ENCODE results near the gene GFOD1.

The GFOD1 gene

DNA sequence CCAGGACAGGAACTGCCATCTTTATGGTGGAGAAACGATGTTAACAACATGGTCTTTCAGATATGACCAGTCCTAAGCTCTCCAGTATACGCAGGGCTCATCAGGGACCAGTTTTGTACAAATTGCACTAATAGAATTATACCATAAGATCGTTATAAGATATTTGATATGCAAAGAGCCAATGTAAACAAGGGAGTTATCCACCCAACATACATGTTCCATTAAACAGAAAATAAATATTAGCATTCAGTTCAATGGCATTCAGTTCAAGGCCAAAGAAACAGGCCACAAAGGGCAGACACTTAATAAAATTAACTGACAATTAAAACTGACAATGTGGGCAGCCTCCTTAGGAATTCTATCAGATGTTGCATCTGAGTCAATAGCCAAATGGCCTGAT lies 2.6 kb downstream of the GFOD1 start:
- no peak for DNase-seq

DNA sequence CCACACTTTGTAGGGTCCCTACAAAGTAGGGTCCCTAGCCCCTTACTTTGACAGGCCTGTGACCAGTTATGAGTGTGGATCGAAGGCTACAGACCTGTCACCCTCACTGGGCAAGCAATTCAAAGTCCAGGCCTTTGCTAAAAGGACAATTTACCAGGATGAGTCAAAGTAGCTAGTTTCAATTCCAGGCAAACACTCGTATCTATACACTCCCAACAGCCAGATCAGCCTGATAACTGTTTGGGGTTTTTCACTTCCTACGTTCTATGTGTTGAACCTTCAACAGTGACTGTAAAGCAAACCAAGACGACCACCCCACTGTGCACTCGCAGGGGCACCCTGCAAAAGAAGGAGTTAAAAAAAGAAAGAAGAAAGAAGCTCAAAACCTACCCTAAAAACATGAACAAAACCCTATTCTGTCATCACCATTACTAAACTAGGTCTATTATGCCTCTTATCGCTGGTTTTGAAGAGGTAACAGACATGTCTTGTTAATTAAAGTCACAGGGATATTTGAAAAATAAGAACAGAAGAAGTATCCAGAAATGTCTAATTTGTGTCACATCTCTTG lies 3.2 kb downstream of the GFOD1 start:
- no peak for DNase-seq

DNA sequence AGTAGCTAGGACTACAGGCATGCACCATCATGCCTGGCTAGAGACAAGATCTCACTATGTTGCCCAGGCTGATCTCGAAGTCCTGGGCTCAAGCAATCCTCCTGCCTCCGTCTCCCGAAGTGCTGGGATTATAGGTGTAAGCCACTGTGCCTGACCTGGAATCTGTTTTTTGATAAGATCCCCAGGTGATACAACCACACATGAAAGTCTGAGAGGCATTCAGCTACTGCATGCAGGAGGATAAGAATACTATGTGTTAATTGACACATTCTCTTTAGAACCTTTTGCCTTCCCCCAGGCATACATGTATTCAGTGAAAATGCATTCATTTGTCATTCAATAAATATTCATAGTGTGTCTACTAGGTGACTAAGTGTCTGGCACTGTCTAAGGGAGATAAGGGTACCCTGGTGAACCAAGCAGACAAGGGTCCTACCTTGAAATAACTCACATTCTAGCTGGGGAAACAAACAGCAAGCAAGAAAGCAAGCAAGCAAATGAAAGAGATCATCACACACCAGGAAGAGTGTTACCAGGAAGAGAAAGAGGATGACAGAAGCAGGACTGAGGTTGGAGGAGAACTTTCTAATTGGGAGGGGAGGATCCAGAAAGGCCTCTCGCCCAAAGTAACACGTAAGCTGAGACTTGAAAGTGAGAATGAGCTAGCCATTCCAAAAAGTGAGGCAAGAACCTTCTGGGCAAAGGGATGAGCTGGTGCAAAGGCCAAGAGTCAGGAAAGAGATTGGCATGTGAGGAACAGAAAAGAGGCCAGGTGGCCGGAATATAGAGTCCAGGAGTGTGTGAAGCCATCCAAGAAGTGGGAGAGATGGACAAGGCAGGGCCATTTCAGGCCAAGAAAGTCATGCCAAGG lies 6.5 kb downstream of the GFOD1 start:
- no peak for DNase-seq

DNA sequence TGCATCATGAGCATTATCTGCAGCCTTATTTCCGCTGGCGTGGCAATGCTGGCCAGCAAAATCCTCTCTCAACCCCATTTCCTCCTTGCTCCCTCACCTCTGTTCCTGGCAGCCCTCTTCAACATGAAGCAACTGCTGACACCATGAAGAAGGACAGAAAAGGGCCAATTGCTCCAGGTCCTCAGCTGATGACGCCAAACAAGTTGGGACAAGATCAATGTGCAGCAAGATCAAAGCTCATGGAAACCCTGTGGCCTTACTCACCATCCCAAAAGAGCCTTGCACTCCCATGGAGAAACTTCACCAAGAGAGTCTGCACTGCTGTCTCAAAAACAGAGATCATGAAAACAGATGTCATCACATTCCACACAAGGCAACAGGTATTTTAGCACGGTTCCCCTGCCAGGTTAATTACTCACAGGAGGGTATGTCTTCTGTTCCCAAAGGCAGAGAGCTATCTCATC lies 7.4 kb downstream of the GFOD1 start:
- no peak for DNase-seq

DNA sequence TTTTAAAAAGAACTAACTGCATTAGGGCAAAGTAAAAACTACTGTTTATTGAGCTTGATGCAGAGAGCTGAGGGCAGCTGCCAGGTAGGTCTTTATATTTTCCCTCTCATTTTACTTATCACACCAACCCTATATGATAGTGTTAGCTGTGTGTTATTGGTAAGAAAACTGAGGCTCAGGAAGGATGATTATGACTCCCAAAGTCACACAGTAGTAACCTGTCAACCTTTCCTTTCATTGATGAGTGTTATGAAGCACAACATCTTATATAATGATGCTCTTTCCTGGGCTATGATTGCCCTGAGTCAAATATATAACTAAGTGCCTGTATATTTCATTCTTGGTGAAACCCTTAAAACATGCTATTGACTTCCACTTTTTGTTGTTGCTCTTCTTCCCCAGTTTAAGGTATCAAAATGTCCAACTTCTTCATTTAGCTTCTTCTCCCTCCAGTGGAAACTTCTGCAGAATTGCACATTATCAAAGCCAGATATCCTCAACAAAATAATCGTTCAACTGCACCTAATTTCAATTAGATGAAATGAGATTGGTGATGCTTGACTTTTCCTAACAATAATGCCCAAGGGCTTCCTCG lies 8.1 kb downstream of the GFOD1 start:
- no peak for DNase-seq

DNA sequence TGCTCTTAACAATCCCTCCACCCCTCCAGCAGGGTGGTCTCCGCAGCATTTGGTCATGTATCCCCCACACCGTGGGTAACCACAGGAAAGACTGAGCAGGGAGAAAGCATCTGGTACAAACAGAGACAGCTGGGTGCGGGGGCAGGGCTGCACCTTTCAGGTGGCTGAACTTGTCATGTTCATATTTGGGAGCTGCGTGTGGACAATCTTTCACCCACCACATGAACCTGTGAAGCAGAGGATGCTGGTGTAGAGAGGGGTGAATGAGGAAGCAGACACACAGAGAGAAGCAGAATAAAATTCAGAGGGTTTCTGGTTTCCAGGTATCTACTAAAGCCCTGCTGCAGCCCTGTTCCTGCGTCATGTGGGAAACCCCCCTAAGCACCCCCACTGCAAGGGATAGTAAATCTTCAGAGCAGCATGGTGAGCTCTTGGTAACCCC lies 8.9 kb downstream of the GFOD1 start:
- no peak for DNase-seq

DNA sequence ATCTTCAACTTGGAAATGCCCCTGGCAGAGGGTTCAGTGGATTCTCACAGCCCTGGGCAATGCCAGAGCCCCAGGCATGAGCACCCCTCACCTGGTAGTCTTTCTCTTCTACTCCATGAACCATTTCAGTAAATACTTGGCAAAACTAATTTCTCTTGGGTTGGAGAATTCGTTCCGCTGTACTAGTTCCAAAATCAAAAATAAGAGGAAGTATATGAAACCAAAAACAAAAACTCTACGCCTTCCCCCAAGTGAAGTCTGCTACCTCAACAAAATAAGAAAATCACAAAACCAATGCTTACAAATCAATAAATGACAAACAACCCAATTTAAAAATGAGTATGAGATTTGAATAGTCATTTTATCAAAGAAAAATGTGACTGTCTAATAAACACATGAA lies 12.6 kb downstream of the GFOD1 start:
- no peak for DNase-seq

DNA sequence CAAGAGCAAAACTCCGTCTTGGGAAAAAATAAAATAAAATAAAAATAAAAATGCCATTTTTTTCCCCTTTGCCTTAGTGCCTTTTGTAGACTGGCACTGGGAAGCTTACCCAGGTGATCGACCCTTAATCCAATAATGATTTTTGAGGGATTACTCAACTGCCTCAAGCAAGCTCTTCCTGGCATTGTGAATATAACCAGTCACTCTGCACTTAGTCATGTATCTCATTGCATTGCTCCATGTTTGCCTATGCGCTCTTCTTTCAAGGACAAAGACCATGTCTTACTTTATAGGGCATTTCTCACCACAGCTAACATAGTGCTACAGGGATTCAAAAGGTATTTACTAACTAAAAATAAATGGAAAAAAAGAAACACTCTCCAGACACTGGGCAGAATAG lies 13.0 kb downstream of the GFOD1 start:
- no peak for DNase-seq

DNA sequence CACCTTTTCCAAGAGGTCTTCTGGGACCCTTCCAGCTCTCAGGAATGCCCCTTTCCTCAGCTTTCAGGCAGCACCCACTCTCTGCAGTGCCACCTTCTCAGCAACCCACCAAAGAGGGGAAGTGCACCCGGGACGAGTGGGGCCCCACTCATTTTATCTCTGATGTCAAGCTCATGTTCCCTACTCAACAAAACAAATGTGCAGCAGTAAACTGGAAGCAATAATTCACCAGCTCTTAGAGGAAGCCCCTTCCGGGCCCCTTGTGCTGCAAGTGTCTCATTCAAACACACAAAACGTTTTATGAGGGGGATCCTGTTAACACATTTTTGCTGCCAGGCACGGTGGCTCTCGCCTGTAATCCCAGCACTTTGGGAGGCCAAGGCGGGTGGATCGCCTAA lies 13.6 kb downstream of the GFOD1 start:
- DNase-seq, result no peak

DNA sequence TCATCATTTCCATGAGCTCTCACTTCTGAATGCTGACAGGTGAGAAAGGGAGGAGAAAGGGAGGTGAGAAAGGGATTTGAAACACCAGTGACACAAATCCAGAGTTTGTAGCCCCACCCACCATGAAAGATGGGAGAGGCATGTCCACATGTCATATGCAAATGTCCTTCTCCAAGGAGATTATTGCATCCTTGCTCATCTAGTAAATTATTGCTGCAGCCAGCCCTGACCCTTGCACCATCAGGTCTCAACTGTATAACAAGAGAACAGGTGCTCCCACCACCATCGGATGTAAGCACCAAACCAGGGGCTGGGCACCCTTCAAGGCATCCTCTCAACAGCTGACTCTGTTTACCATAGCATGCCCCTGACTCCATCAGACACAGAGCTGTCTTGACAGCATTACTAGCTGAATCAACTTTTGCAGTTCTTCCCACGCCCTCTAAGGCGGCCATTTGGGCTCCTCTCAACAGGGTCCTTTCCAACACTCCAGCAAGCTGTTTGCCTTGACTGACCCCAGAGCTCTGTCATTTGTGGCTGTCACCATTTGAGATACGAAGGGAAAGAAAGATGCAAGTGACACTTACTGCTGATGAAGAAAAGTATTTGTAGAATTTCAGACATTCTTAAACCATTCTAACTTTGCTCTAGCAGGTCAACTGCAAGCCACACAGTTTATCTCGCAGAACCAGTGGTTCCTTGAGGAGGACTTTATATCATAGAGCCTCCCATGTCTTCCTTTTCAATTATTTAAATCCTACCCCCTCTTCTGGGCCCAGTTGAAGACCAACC lies 14.2 kb downstream of the GFOD1 start:
- DNase-seq, result no peak

DNA sequence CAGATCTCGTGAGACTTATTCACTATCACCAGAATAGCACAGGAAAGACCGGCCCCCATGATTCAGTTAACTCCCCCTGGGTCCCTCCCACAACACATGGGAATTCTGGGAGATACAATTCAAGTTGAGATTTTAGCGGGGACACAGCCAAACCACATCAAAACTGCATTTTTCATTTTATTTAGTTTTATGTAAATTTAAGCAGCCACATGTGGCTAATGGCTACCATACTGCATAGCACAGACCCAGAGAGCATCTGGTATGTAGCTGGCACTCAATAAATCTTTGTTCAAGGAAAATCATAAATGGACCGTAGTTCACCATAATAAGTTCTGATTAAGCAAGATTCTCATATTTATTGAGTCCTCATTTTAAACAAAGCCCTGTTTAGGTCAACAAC lies 15.3 kb downstream of the GFOD1 start:
- no peak for DNase-seq

DNA sequence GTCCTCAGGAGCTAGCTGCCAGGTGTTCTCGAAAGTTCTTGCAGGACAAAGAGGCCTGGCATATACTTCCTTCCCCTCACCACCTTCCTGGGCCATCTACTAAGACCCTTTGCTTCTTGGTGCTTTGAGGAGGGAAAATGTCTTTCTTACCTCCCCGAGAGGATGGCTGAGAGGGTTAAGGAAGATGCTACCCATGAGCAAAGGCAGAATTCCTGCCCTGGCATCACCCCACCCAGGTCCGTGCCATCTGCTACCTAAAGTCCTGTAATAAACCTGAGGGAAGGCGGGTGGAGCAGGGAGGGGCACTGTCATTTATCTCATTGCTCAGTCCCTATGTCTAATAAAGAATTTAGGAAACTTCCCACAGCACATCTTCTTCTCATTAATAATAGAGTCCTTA lies 16.2 kb downstream of the GFOD1 start:
- DNase-seq, result no peak

DNA sequence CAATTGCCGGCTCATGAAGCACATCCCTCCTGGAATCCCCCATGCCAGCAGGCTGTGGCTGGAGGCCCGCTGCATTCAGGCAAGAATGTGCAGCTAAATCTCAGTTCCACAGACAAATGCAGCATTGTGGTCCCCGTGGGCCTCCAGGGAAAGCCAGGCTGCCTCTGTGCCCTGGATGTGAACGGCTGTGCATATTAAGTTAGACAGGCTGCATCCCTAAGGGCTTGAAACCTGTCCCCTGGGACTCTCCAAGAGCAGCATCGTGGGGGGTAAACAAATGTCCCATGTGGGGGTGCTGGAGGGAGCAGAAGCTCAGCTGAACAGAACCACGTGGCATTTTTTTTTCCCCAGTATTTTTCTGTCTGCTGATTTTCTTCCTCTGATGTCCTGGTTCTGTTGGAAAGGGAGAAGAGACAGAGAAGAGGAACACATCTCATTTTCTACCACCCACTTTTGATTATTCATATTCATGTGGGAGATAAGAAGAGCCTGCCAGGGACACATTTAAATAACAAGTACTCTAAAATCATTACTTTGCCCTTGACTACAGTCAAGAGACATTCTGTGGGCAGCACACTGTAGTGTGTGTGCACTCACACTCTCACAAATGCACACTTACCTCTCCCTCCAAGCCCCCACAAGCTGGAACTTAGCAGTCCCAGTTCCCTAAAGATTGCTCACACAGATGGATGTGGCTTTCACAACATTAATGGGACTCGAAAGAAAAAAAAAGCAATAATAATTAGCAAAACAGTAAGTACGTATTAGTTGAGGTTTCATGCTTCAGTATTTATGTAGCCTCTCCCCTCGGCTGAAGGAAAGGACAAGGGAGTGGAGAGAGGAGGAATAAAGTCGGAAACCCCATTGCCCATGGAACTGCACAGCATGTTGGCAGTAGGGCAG lies 16.9 kb downstream of the GFOD1 start:
- DNase-seq, result no peak

DNA sequence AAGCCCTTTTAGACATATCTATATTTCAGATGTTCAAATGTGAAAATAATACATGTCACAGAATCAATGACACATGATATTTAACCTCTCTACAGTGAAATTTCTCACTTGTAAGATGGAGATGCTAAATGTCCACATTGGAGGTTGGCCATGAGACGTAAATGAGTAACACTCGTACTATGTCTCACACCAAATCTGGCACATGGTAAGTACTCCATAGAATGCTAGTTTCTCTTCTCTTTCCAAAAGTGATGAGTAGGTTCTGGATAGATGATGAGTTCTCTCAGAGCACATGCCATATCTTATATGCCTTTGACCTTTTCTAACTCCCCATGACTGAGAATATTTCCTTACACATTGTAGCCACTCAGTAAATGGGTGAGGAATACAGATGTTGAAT lies 17.7 kb downstream of the GFOD1 start:
- no peak for DNase-seq

DNA sequence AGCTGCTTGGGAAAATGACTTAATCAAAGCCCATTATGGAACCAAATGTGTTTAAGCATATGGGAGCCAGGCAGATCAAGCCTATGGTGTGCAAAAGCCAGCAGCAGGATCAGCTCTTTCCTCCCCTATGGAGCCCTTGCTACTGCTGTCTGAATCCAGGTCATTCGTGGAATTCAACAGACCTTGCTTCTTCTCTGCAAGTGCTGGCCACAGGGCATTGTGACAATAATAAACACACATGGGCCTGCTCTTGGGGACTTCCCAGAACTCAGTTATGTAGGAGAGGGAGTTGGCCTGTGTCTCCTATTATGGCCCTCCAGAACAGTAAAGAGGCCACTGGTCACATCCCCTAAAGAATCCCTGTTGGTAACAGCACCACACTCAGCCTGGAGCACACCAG lies 18.6 kb downstream of the GFOD1 start:
- DNase-seq, result no peak

DNA sequence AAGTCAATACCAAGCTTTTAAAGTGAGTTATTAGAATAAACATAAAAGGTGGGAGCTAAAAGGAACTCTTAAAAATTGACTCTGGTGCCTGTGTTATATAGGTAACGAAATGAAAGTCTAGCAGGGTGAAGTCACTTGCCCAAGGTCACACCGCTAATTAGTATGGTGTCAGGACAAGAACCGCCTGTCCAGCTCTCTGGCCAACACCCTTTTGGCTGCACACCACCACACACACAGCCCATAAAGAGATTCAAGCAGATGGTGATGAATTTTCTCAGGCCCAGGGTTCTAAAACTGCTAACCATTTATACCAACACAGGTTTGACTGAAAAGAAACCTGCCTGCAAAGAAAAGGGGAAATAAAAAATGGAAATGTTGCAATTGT lies 20.2 kb downstream of the GFOD1 start:
- no peak for DNase-seq

DNA sequence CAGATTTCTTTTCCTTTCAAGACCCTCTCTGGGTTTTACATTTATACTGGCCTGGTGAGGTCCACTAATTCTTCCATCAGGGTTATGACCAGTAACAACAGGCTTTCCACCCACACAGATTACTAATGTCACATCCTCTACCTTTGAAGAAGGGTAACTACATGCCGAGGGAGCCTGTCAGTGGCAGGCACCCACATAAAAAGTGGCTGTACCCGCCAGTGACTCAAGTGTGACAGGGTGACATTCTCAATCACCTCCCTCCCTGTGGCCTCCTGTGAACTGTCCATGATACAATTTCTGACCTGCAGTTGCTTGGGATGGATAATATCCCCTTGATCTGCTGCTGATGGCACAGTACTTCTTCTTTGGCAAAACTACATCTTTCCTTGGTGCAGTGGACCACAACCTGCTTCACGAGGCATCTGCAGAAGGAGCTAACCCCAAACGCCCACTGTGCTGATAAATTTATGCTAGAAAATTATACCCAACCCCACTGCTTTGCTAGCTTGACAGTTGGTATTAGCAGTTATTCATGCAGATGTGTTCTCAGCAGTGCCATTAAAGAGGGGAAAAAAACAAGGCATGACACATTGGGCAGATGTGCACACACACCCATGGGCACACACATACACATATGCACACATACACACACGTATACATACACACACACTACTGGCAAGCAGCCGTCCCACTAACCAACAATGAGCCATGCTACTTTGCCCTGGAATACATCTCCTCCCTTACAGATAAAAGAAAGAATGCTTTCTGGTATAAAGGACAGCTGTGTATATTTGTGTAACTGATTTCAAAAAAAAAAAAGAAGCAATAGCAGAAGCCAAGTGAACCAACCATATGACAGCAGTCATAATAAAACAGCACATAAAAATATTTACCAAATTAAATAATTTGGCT lies 20.8 kb downstream of the GFOD1 start:
- no peak for DNase-seq

DNA sequence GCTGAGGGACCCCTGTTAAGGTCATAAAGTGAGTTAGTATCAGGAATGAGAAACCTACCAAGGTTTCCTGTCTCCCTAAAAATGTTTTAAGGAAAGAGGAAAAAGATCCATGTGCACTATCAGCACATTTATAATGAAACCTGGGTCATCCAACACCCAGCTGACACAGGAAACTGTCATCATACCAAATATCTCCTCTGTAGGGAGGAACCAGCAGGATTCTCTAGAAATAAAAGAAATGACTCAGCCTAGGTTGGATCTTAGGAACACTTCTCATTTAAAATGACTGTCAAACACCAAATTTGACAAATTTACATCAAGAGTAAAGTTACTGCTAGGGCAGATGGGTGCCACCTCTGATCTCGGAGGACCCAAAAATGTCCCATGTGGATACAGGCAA lies 21.7 kb downstream of the GFOD1 start:
- no peak for DNase-seq

DNA sequence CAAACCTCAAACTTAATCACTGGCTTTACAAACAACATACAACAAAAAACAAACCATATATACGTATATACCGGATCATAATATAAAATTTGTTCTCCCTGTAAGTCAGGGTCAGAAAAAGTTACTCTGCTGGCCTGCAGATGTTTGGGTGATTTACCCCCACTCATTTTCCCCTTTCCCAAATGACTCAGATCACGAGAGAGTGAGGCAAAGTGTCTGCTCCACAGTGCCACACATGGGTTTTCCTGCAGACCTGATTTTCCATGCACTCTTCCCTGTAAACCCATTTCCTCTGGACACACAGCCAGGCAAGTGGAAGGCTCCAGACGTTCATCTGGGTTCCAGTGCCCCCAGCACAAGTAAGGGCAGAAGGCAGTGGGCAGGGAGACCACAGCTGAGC lies 23.5 kb downstream of the GFOD1 start:
- no peak for DNase-seq

DNA sequence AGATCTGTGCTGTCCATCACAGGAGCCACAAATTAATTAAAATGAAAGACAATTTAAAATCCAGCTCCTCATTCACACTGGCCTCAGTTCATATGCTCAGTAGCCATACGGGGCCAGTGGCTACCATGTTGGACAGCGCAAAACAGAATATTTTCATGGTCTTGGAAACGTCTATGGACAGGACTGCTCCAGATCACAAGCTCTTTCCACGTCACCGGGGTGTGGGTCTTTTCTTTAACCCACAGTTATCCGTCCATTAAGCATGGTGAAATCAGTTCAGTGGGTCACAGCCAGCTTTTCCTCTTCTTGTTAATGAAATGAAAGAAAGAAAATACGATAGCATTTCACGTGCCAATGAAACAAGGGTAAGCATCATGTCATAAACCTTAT lies 24.1 kb downstream of the GFOD1 start:
- no peak for DNase-seq
